HG03469 (cell line): ENCODE results near the gene KAZN.

Experiments
- ATAC-seq: cut with Tn5 transposase; IDR thresholded peaks from one replicate; pipeline ENCODE4 v1.9.1; 2021; ENCODE audit warnings: mild to moderate bottlenecking, moderate library complexity, moderate number of reproducible peaks; ENCODE audit not compliant: unreplicated experiment

KAZN gene

GRCh38 chr1:14738235-14738634 lies 139.8 kb downstream of the KAZN start:
- ATAC-seq, result no peak

- no peak for ATAC-seq
These were observed 140.2 kb downstream of the KAZN start for GRCh38 chr1:14738647-14739046.

GRCh38 chr1:14739082-14739832 lies 140.8 kb downstream of the KAZN start:
- no peak for ATAC-seq

- no peak for ATAC-seq
These were observed 141.5 kb downstream of the KAZN start for GRCh38 chr1:14740016-14740415.

GRCh38 chr1:14741082-14741481 lies 142.6 kb downstream of the KAZN start:
- ATAC-seq, result no peak

GRCh38 chr1:14741532-14741931 lies 143.0 kb downstream of the KAZN start:
- no peak for ATAC-seq

GRCh38 chr1:14742181-14742980 lies 143.9 kb downstream of the KAZN start:
- ATAC-seq, result no peak

- ATAC-seq, result no peak
These were observed 144.9 kb downstream of the KAZN start for GRCh38 chr1:14743368-14743767.

- ATAC-seq, result no peak
These were observed 146.7 kb downstream of the KAZN start for GRCh38 chr1:14745001-14745720.

GRCh38 chr1:14745789-14746188 lies 147.3 kb downstream of the KAZN start:
- no peak for ATAC-seq

- ATAC-seq, result no peak
These were observed 147.9 kb downstream of the KAZN start for GRCh38 chr1:14746393-14746792.

GRCh38 chr1:14748151-14748550 lies 149.7 kb downstream of the KAZN start:
- no peak for ATAC-seq

- ATAC-seq, result no peak
These were observed 150.5 kb downstream of the KAZN start for GRCh38 chr1:14748977-14749376.

GRCh38 chr1:14750490-14750889 lies 152.0 kb downstream of the KAZN start:
- no peak for ATAC-seq

- ATAC-seq, result no peak
These were observed 157.2 kb downstream of the KAZN start for GRCh38 chr1:14755518-14756252.

GRCh38 chr1:14756589-14757285 lies 158.3 kb downstream of the KAZN start:
- ATAC-seq, result no peak

- ATAC-seq, result no peak
These were observed 158.8 kb downstream of the KAZN start for GRCh38 chr1:14757286-14757625.

- no peak for ATAC-seq
These were observed 160.7 kb downstream of the KAZN start for GRCh38 chr1:14759042-14759818.

GRCh38 chr1:14759843-14760242 lies 161.4 kb downstream of the KAZN start:
- ATAC-seq, result no peak

- no peak for ATAC-seq
These were observed 162.3 kb downstream of the KAZN start for GRCh38 chr1:14760780-14761179.
